H54 (cell line): Measurements from ENCODE around the gene CDC6.

Experiments
- DNase-seq: peaks from one replicate; pipeline ENCODE4 v3.0.0; 2011; ENCODE audit warnings: low spot score, mixed read lengths; ENCODE audit not compliant: insufficient read length
- FAIRE-seq: peaks from 3 replicates; lab custom pipeline; 2011; peaks lifted over from hg19 to GRCh38; lab: Jason Lieb, UNC
- POLR2A ChIP-seq: IDR thresholded peaks from 2 replicates; pipeline ENCODE4 v1.6.1; 2011; ENCODE audit warnings: low read depth, mild to moderate bottlenecking, low read length

Gene CDC6

DNA sequence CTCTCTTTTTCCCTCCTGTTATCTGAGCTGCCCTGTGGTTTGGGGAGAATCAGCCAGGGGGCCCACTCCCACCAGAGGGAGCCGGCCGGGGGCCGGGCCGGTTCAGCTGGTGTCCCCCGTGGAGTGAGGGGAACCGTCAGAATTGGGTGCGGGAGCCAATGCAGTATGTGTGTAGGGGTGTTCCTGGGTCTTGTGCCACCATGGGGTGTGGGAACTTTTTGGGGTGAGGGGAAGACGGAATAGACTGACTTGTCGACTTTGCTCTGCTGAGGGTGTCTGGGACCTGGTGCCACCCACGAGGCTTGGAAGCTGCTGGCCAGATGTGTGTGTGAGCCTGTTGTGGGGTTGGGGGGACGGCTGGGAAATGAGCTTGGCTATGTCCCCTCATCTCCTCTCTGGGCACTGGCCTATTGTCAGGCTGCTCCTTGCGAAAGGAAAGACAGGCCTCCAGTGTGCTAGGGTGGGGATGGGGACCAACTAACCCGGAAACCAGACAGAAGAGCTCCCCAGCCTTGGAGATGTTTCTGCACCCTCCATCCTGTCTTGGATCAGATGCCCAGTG, 31.2 kb downstream of the CDC6 start:
- DNase-seq, result no peak
- no peak for FAIRE-seq
- TF ChIP-seq POLR2A, result no peak

DNA sequence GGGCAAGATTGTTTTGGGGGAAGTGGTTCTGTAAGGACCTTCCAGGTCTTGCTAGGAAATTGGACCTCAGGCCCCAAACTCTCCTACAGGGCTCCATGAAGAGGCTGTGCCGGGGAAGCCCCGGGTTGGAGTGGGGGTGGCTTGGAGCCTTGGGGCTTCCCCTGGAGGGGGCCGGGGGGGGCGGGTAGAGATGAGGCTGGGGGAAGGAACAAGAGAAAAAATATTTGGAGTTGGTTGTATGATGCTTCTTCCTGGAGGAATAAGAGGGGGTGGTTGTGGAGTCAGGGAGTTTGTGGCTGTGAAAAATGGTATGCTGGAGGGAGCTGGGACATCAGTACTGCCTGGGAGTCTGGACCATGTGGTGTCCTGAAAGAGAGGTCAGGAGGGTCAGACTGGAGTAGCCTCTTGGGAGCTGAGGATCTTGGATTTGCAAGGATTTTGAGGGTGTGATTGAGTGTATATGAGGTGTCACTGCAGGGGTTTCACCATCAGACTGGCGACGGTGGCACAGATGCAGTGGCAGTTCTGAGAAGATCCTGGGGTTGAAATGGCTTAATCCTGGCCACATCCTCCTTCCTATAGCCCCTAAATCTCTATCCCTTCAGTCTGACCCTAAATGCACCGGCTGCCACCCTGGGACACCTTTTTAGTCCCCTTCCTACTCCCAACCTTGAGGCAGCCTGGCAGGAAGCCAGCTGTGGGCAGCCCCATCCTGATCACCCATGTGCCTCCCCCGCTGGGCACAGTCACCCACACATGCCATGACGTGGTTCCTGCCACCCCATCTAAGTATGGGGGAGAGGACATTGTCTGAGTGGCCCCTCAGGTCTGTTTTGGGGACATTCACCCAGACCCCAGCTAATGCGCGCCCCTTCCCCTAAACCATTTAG, 32.2 kb downstream of the CDC6 start:
- no peak for FAIRE-seq
- TF ChIP-seq POLR2A, result no peak
- no peak for DNase-seq

DNA sequence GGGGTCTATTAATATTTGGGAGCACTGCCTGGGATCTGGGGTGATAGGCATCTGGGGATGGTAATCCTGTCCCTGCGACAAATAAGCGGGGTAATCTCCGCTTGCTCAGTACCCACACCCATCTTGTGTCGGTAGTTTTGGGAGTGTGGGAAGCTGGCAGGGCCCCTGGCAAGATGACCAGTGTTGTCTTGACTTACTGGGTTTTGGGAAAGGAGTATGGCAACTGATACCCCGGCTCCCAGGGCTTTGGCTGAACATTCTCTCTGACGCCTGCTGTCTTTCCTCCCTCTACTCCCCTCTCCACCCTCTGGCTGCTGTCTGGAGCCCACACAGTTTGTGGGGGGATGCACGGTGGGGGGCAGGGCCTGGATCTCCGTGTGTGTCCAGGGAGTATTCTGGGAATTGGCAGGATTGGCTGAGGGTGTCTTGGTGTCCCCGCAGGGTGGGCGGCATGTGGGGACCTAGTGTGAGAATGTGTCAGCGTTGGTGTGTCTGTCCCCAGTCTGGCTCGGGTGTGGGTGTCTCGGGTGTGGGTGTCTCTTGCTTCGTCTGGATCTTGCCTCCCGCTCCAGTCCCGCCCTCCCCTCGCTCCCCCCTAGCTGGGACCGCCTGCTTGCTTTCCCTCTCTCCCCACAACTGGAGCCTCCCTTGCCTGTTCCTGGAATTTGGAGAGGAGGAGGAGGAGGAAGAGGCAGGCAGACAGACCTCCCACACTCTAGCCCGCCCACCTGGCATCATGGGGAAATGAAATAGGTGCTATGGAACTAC, 33.3 kb downstream of the CDC6 start:
- peak; percentile 21; the same call in 1 of the 2 replicates for TF ChIP-seq POLR2A
- FAIRE-seq (no peak), DNase-seq (no peak)

DNA sequence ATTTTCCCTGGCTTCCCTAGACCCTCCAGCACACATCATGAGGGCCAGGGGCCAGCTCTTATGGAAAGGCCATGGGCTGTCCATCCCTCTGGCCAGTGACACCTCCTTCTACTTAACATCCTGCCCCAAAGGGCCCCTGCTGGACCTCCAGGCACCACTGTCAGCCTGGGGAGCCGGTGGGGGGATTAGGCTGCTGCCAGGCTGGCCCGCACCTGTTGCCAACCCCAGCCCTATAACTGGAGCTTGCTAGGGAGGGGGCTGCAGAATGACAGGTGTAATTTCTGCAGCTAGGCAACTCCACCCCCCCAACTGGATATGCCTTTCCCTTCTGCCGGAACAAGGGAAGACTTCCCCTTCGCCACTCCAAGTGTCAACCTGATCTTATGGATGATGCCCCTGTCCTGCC, 33.8 kb downstream of the CDC6 start:
- FAIRE-seq, result no peak
- no peak for DNase-seq
- no peak for TF ChIP-seq POLR2A

DNA sequence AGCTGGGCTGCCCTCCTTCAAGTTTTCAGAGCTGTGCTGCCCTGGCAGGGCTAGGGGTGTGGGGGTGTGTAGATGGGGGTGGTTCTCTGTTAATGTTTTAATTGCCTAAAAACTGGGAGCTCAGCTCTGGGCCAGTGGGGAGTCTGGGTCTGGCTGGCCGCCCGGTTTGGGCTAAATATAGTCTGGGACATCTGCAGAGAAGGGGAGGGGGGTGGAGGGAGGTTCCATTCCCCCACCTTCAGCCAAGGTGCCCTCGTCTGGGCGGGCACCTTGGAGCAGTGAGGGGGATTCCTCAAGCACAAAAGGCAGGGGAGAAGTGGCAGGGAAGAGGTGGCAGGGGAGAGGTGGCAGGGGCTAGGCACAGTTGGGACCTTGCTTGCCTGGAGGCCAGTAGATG, 34.3 kb downstream of the CDC6 start:
- 0 out of 2 replicates have a peak, but pooled peaks have one; percentile 16 for TF ChIP-seq POLR2A
- DNase-seq (no peak), FAIRE-seq (no peak)

DNA sequence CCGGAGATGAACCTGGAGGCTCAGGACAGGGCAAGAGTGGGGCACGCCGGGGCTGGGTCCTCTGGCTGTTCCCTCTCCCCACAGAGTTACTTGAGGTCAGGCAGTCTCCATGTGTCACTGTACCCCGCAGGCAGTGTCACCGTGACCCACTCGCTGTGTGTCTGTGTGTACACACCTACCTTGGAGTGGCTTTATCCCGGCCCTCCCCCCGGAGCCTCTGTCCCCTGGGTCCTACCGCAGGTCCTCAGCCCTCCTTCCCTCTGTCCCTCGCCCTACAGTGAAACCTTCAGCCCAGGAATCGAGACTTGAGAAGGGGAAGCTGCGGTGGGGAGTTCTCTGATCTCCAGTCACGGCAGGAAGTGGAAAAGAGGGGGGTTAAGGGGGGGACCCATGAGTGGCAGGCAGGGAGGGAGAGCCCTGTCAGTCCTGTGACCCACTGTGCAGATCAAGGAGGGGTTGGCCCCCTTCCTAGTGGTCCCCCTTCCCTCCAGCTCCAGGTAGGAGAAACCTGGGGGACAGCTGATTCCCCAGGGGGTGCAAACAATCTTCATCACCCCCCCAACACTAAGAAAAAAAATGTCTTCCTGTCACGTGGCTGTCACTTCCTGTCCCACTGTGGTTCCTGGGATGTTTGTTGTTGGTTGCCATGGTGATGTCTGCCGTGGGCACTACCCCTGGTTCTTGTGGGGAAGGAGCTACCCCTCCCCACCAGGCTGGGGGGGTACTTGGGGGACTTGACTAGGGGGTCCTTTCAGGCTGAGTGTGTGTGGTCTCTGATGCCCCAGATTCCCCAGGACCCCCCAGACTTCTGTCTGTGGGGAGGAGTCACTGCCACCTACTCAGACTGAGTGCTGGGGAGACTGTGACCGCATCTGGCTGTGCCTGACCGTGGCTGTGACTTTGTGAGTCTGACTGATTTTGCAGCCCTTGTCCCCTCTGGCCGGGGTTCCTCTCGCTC, 35.0 kb downstream of the CDC6 start:
- TF ChIP-seq POLR2A, result no peak
- no peak for FAIRE-seq
- no peak for DNase-seq

DNA sequence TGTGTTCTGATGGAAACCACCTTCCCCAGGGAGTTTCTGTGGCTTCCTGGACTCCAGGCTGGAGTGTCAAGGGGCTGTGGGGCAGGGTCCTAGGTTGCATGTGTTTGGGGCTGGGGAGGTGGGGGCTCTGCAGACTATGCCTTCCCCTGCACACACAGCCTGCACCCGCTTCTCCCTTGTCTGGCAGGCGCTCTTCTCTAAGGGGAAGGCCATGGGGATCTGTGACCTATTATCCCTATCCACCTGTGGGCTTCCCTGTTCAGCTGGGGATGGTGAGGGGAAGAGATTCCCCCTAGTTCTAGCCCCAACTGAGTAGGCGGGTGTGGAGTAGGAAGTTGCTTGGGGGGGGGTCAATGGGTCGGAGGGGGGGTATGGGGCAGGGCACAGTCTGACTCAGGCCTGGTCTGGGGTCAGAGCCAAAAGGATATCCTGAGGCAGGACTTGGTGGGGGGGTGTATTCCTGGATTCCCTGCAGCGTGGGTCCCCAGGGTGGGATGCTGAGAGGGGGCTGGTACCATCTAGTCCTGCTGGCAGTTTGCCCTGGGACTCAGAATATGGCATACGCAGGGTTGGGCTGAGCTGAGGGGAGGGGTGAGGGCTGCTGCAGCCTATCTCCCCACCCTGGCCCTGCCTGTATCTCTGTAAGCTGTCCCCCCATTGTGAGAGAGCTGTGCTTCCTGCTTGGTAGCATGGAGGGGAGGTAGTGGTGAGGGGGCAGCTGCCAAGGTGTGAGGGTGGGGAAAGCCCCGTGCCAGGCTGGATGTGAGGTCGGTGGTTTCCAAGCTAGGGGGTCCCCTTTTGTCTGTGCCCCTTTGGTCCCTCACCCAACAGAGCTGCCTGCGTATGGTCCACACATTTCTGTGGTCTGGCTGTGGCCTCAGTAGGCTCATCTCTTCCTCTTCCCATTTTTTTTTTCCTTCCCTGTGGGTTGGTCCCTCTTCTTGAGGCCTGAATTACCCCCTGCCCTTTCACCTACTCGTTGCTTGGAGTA, 36.0 kb downstream of the CDC6 start:
- FAIRE-seq (no peak), DNase-seq (no peak)
- no peak for TF ChIP-seq POLR2A

DNA sequence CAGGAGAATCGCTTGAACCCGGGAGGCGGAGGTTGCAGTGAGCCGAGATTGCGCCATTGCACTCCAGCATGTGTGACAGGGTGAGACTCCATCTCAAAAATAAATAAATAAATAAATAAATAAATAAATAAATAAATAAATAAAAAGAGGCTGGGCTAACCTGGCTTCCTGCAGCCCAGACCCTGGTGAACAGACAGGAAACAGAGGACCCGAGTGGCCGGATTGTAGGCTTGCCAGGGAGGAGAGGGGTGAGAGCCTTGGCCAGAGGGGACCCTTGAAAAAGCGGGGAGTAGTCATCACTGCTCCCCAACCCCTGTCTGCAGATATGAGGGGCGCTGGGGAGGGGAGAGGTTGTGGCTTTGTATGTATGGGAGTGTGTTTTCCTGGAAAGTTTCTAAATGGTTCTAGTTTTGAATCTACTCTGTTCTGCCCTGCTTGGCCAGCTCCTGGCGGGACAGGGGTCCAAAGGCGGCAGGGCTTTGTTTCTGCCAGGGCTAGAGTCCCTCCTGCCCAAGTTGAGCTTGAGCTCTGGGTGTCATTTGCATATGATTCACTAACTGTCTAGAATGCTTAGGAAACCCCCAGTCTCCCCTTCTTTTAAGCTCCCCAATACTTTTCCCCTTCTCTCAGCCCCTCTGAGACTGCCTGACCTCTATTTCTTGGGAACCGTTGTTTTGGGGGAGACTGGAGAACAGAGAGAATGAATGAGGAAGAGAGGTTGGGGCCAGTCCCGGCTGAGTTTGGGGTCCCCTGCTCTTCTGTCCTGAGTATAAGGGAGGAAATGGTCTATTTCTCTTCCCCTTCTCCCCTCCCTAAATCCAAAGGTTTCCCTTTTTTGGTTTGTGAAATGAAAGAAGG, 37.7 kb downstream of the CDC6 start:
- FAIRE-seq (no peak), DNase-seq (no peak)
- TF ChIP-seq POLR2A, result no peak

DNA sequence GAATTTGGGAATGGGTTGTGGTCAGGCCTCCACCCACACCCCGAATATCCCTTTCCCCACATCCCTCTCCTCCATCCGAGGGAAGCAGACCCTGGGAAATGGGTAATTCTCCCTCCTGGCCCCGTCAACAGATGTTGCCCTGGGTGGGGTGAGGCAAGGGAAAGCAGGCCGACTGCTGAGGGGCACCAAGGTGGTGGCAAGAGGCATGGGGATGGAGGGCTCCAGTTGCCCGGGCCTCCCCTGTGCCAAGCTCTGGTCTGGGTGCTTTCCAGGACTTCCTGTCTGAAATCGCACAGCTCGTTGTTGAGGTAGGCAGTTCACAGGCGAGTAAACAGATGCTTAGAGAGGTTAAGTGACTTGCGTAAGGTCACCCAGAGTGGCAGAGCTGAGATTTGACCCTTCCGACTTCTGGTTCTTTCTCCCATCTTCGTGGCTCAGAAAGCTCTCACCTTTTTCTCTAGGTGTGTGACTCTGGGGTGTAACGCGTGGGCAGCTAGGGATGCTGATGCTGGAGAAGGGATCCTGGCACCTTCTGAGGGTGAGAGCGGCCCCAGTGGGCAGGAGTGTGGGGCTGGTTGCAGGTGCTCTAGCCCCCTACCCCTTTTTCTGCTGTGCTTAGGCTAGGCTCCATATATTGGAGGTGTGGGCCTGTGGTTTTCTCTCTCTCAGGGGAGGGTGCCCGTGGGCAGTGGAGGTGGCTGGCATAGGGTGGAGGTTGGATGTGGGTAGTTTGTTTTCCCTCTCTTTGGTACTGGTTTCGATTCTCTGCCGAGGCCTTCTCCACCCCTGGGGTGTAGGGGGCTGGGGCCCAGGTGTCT, 38.5 kb downstream of the CDC6 start:
- no peak for TF ChIP-seq POLR2A
- DNase-seq (no peak), FAIRE-seq (no peak)

DNA sequence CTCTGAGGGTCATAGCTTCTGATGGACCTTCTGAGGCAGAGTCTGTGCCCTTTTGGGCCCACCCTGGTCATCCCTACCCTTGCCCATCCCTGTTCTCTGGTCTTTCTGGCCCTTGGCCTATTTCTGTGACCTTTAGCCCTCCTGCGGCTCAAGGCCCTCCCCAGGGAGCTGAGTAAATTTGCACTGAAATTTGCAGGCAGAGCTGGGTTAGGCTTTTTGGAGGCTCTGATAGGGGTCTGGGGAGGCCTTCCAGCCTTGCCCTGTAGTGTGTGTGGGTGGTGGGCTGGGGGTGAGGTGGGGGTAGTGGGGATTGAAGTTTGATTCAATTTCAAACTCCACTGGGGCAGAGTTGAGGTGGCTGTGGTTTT, 39.1 kb downstream of the CDC6 start:
- no peak for TF ChIP-seq POLR2A
- FAIRE-seq, result no peak
- no peak for DNase-seq
